ENCODE measurements around the gene CDH23. TPM values are rescaled to one million over a fixed set of nuclear protein-coding genes. Genes with fewer than 3 reads are reported as not detected.

Gene CDH23
- total RNA-seq, 1 experiment from 2014 or later: 2.9 TPM

- TF ChIP-seq, protein P1, sequence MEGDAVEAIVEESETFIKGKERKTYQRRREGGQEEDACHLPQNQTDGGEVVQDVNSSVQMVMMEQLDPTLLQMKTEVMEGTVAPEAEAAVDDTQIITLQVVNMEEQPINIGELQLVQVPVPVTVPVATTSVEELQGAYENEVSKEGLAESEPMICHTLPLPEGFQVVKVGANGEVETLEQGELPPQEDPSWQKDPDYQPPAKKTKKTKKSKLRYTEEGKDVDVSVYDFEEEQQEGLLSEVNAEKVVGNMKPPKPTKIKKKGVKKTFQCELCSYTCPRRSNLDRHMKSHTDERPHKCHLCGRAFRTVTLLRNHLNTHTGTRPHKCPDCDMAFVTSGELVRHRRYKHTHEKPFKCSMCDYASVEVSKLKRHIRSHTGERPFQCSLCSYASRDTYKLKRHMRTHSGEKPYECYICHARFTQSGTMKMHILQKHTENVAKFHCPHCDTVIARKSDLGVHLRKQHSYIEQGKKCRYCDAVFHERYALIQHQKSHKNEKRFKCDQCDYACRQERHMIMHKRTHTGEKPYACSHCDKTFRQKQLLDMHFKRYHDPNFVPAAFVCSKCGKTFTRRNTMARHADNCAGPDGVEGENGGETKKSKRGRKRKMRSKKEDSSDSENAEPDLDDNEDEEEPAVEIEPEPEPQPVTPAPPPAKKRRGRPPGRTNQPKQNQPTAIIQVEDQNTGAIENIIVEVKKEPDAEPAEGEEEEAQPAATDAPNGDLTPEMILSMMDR (IDR thresholded peaks at IDR 0.05): no peak
- no peak for TF ChIP-seq ARID4B (CRISPR knock-in tag; IDR thresholded peaks at IDR 0.05; ENCODE audit: borderline replicate concordance)
- TF ChIP-seq NFE2L1 (CRISPR knock-in tag; IDR thresholded peaks at IDR 0.05): no peak
- no peak for TF ChIP-seq HMGXB4 (CRISPR knock-in tag; IDR thresholded peaks at IDR 0.05)
- no peak for TF ChIP-seq ZNF671 (CRISPR knock-in tag; IDR thresholded peaks at IDR 0.05)
- TF ChIP-seq CBFB (CRISPR knock-in tag; IDR thresholded peaks at IDR 0.05; ENCODE audit: low read depth): no peak
- no peak for TF ChIP-seq ZNF512 (CRISPR knock-in tag; IDR thresholded peaks at IDR 0.05; ENCODE audit: borderline replicate concordance)
- TF ChIP-seq GTF2I (CRISPR knock-in tag; conservative IDR thresholded peaks at IDR 0.05): no peak
- no peak for TF ChIP-seq JAZF1 (CRISPR knock-in tag; IDR thresholded peaks at IDR 0.05)
Observed at GRCh38 chr10:71502190-71502589, 105.5 kb downstream of the CDH23 start (continued).

DNA sequence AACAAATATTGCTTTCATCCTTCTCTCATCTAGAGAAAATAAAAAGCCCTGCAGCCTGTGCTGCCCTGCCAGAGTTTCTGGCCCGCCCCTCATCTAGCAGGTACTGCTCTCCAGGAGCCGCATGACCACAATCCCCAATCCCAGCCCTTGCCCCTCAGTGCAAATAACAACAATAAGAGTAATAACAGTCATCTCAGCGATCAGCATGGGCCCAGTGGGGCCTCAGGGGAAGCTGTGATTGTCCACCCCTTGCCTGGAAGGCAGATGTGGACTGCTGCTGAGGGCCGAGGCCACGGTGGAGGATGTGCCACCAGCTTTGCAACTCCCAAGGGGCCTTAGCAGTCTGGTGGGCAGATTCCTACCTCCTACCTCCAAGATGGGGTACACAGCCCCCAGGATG lies 106.1 kb downstream of the CDH23 start:
- ChIA-PET CTCF (interaction anchor here (1.4 to 2.3 kb wide), 3 partner anchors 16 to 258 kb away, joined by 3 to 10 read pairs (median 4); partner anchors contain the start of gene CDH23), POLR2A (no interaction called here)
- Mint-ChIP-seq H3K27me3 (ENCODE audit: low read depth) (peaks cover 38% of the 10 kb centered on the region), H3K4me3 (no peak overlapping the region), H3K36me3 (no peaks in the 10 kb centered on the region), H3K27ac (no peak overlapping the region), H3K4me1 (peaks cover 9% of the 10 kb centered on the region; the same call in 1 of the 2 replicates), H3K9me3 (peaks cover 4% of the 10 kb centered on the region; the same call in 1 of the 2 replicates)
- DNase-seq (ENCODE audit: low spot score) (no peak), ATAC-seq (no peak)
- TF ChIP-seq PREB (CRISPR knock-in tag; IDR thresholded peaks at IDR 0.05; ENCODE audit: borderline replicate concordance) (no peak), MXD4 (CRISPR knock-in tag; IDR thresholded peaks at IDR 0.05; ENCODE audit: borderline replicate concordance) (no peak), RELA (CRISPR knock-in tag; IDR thresholded peaks at IDR 0.05; ENCODE audit: borderline replicate concordance) (no peak), ZBTB43 (CRISPR knock-in tag; IDR thresholded peaks at IDR 0.05) (no peak), TP53 (CRISPR knock-in tag; IDR thresholded peaks at IDR 0.05) (no peak)

All from WTC11 (cell line).